ENCODE results near the gene TMEM221. TPM values are rescaled to one million over a fixed set of nuclear protein-coding genes. Genes with fewer than 3 reads are reported as not detected.
A peak's percentile ranks its signal among the peaks of the same experiment; 100 is the strongest.

Gene TMEM221
- polyA plus RNA-seq, 1 donor, result 1.5 TPM

DNA sequence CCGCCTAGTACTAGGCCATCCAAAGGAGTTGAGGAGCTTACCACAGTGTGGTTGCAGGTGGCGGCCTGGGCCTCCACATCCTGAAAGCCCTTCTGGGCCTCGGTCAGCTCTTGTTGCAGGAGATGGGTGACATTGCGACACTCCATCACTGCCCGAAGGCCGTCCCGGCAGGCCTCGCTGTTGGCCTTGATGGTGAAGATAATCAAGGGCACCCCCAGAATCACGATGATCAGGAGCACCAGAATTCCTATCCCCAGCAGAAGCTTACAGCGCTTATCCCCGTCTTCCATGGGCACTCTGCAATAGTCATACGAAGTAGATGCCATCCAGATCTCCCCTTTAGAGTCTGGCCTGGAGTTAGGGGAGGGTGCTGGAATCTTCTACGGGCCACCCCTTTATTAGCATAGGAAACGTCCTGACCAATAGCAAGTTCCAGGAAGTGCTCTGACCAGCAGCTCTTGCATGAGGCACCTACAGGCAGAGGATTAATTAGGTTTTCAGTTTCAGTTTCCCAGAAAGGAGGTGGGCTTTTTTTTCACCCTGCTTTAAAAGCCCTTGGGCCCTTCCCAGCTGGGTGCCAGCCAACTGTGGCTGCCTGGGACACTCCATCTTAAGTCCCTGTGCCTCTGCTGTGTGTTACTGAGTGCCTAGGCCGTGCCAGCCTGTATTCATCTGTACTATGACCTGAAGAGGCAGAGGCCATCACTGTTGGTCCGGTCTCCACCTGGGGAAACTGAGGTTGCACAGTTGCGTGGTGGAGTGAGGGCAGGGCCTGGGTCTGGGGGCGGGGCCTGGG lies 43.0 kb downstream of the TMEM221 start, which contains the start of gene BST2:
BST2 (minus strand) TSS at position 381 of the 796 bp plus-strand sequence; CDS start at position 326, 55 bp downstream.
- DNase-seq, result no peak

DNA sequence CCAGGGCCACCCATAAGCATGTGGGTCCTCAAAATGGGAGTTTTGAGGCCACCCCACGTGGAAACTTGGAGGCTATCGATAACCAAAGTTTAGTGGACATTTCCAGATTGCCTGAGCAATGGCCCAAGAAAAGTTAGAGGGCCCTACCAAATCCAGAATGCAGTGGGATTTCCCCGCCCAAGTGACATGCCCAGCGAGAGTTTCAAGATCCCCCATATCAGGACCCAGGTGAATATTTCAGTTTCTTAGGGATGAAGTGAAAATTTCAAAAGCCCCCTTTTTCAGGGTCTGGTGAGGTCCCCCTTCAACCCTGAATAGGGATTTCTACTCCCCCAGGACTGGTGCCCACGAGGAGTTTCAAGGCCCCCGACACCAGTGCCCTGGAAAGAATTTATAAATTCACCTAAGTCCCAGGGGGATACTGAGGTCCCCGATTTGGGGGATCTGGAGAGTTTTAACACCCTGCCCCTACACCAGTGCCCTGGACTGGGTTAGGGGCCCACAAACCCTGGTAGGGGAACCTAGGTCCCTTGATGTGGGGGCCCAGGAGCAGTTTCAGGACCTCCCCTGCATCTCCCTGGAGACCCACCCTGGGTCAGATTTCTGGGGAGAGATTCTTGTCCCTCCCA lies 43.7 kb downstream of the TMEM221 start:
- DNase-seq, result no peak

DNA sequence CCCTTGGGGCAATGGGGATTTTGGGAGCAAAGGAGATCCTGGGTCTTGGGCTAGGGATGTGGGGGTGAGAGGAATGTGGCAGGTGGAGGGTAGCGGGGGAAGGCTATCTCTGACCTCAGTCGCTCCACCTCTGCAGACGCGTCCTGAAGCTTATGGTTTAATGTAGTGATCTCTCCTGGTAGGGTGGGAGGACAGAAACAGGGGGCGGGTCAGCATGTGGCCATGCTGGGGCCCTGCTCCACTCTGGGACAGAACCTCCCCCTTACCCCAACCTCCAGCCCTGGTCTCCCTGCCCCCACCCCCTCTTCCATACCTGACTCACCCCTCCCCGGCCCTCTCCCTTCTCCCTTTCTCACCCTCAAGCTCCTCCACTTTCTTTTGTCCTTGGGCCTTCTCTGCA lies 44.5 kb downstream of the TMEM221 start:
- no peak for DNase-seq

DNA sequence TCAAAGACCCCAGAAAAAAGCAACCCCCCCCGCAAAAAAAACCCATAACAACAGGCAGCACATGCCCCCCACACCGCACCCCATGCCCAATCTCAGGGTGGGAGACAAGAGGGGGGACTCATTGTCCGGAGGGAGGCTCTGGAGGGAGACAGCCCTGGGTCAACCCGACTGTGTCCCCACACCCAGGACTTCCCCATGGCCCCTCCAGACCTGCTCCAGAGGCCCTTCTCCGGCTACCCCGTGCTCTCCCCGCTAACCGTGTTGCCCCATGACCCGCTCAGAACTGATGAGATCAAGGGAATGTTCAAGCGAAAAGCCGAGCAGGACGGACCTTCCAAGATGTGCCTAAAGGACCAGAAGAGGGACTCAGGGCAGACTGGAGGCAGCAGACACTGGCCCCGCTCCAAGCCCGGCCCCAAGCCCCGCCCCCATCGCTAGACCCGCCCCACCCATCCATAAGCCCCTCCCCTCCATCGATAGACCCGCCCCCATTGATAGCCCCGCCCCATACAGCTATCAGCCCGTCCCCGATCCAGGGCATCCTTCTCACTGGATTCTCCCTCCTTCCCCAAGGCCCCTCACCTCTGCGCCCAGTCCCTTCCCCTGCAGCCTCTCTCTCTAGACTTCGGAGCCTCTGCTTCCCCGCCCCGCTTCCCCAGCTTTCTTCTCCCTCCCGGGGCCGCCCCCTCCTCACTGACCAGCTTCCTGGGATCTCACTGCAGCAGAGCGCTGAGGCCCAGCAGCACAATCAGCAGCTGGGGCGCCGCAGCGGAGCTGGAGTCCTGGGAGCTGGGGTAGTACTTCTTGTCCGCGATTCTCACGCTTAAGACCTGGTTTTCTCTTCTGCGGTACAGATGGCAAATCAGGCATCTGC lies 45.2 kb downstream of the TMEM221 start:
- DNase-seq, result no peak

DNA sequence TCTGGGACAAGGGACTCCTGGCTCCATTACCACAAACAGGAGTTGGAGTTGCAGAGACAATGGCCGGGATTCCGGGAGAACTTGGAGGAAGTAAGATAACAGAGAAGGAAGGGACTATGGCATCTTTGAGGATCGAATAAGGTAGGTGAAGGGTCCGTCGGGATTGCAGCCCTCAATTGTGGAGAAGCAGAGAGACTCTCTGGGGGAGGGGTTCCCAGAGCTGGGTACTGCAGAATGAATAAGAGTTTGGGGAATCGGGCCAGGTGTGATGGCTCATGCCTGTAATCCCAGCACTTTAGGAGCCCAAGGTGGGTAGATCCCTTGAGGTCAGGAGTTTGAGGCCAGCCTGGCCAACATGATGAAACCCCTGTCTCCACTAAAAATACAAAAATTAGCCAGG lies 46.8 kb downstream of the TMEM221 start:
- DNase-seq, result no peak

DNA sequence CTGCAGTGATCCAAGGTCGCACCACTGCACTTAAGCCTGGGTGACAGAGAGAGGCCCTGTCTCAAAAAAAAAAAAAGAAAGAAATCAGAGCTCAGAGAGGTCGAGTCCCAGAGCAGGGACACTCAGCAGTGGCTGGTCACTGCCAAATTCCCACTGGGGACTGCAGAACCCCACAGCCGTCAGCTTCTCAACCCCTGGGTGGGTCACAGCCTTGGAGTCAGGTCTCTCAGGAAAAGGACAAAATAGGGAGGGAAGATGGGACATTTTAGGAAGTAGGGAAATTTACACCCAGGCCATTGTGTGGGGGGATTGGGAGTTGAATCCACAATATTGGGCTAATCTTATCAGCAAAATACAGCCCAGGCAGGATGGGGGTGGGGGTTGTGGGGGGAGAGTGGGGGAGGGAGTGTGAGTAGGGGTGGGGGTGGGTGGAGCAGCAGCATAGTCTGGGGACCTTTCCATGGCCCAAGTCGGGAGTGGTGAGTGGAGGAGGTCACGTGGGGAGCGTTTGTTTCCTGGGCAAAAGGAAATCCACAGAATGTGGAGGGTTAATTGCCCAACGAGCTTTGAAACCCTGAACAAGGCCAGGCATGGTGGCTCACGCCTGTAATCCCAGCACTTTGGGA lies 49.5 kb downstream of the TMEM221 start:
- no peak for DNase-seq

DNA sequence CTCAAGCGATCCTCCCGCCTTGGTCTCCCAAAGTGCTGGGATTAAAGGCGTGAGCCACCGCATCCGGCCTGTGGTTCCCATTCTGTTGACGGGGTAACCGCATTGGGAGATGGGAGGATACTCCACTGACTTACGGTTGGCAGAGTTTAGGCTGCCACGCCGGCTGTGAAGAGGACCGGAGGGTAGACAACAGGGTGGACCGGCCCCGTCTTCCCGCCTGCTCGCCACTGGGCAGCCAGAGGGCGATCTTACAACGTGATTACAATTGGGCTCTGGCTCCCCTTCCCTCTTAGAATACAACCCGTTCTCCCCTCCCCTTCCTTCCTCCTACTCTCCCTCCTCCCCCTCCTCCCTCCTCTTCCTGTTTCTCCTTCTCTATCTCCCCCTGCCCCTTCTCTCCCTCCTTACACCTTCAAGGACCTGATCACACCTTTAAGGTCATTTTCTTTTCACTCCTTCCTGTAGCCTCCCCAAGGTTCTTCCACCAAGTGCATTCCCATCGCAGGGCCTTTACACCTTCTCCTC lies 53.5 kb downstream of the TMEM221 start:
- no peak for DNase-seq

DNA sequence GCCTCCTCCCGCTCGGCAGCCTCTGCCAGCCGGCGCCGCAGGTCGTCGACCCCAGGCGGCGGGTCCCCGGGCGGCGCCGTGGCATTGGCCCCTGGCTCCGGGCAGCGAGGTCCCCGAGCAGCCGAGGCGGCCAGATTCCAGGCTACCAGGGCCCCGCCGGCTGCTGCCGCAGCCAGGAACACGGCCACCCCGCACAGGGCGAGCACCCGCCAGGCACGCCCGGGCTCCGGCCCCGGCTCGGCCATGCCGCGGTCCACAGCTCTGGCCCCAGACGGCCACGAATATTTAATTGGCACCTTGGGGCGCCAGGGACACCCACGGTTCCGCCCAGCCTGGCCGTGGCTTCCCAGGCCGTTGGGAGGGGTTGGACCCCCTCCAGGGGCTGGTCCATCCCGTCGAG lies 54.6 kb downstream of the TMEM221 start, which contains the start of gene CCDC194:
CCDC194 (minus strand) TSS at position 283 of the 400 bp plus-strand sequence; CDS start at position 245, 38 bp downstream.
- DNase-seq, result no peak

DNA sequence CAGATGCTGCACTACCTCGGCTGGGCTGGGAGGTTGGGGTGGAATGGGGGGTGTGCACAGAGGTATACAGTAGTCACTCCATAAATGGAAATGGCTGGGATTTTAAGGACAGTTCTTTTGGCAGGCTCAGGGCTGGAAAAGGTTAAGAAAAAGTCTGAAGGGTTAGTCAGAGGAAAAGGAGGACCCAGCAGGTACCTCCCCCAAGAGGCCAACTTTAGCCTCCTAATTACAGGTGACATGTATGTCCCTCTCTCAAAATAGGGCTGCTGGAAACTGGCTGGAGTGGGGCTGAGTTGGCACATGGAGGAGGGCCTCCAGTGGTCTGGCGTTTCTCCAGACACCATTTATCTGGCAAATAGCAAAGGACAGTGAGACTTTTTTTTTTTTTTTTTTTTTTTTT lies 55.5 kb downstream of the TMEM221 start:
- DNase-seq, result no peak

DNA sequence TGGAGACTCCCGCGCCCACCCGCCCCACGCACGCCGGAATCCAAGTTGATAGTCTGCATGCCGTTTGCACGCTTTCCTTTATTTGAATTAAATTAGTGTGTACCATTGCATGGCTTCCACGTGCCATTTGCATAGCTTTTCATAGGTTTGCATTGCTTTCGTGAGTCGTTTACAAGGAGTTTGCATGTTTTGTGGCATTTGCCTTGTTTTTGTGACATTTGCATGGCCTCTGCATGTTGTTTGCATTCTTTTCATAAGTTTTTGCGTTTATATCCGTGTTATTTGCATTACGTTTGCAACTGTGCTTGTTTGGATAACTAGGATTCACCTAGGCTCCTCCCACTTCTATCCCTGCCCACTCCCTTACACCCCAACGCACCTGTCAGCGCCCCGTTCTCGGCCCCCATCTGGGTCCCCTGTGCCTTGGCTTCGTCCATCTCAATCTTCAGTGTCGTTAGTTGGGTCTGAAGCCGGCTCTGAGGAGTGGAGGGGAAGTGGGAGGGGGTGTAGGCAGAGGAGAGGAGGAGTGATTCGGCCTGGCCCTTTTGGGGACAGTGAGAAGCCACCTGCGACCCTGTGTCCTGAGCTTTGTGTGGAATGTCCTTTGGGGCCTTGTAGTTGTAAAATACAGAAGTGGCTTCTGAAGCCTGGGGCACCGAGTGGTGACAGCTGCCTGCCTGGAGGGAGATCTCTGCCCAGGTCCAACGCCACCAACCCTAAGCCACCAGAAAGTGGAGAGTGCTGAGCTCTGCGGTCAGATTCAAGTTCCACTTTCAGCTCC lies 56.9 kb downstream of the TMEM221 start:
- no peak for DNase-seq

DNA sequence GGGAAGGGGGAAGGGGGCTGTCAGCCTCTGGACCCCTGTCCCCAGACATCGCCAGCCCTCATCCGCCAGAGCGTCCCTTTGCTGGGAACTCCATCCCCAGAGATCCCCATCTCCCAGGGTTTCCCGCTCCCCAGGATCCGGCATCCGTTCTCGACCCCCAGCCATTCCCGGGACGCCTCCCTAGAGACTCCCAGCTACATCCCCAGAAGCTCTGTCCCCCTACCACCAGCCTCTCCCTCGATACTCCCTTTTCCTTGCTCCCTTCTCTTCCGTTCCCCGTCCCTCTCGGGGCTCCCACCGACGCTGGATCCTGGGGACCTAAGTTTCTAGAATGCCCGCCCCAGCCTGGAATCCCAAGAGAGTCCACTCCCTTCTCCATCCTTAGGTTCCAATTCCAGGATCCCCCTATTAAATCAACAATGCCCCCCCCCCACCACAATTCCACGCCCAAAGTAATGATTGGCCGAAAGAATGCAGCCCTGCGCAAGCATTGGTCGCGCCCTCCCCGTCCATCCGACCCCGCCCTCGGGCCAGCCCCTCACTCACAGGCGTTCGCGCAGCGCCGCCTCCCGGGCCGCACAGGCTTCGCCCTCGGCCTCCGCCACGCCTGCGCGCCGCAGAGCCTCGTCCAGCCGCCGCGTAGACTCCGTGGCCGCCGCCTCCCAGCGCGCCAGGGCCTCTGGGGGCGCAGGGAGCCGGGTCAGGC lies 57.6 kb downstream of the TMEM221 start:
- DNase-seq, result peak; percentile 93

DNA sequence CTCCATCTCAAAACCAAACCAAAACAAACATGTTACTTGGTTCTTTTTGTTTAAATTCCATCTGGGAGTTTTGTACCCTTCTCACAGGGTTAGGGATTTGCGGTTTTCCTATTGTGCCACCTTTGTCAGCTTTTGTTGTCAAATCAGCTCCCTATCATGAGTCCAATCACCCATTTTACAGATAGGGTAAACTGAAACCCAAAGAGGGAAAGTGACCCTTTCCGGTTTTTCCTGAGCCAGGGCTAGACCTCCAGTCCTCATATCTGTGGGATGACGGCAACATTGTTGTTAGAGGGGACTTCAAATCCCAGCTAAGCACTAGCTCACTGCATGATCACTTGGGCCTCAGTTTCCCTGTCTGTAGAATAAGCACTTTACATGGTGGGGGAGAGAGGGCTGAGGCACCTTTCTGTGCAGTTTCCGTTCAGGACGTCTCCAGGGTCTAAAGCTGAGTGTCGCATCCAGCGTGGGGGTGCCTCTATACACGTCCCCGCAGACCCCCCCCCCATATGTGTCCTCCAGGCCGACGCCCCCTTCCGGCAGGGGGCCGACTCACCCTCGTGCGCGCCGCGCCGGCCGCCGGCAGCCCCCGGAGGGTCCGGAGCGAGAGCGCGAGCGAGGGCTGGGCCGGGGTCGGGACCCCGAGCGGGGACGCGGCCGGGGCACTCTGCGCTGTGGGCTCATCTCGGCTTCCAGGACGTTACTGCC lies 58.4 kb downstream of the TMEM221 start:
- DNase-seq, result no peak

DNA sequence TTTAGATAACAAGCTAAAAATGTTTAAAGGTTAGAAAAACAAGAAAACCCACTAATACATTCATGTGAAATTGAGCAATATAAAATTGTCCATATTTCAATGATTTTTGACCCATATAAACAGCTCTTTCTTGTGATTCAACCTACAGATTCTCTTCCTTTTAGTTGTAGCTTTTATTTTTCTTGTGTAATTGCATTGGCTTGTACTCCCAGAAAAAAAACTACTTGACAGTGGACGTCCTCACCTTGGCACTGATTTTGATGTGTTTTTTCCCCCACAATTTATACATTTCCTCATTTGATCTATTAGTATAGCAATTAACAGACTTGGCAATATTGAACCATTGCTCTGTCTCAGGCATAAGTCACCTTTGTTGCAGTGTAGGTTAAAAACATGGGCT lies 59.2 kb downstream of the TMEM221 start:
- DNase-seq, result no peak

DNA sequence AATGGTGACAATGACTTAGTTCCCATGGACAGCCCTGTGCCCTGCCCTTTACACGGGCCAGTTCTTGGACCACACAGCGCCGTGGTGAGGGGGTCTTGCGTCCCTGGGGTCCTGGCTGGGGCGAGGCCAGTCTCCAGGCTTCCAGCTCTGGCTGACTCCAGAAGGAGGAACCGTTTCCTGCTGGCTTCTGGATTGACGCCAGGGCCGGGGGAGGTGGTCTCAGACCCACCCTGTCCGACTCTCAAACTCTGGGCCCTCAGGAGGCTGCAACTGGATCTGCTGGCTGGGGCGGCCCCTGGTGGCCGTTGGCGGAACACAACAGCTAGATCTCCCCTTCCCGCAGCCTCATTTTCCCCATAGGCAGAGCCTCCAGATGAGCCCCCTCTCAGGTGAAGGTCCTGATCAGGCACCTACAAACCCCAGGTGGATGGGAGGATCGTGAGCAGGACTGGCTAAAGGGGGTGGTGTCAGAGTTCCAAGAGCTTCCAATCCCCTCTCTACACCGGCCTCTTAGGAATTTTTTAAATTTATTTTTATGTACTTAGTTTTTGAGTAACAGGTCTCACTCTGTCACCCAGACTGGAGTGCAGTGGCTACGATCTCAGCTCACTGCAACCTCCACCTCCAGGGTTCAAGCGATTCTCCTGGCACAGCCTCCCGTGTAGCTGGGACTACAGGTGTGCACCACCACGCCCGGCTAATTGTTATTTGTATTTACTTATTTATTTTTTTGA lies 62.4 kb downstream of the TMEM221 start:
- peak; percentile 59 for DNase-seq

Other genes starting within 250 kb of the TMEM221 start
- 35.1 TPM for gene USE1, start 233.3 kb downstream of the TMEM221 start, polyA plus RNA-seq (ENCODE audit: insufficient read length)
- gene OCEL1, start 222.4 kb downstream of the TMEM221 start, polyA plus RNA-seq (ENCODE audit: insufficient read length), result 8.2 TPM
- gene NR2F6, start 202.7 kb downstream of the TMEM221 start, polyA plus RNA-seq (ENCODE audit: insufficient read length), result 36.0 TPM
- gene USHBP1, start 183.9 kb downstream of the TMEM221 start, polyA plus RNA-seq (ENCODE audit: insufficient read length), result 8.8 TPM
- gene BABAM1, start 181.2 kb downstream of the TMEM221 start, polyA plus RNA-seq (ENCODE audit: insufficient read length), result 105 TPM
- 1.6 TPM for gene ANKLE1, start 166.8 kb downstream of the TMEM221 start, polyA plus RNA-seq (ENCODE audit: insufficient read length)
- gene ABHD8, start 145.2 kb downstream of the TMEM221 start, polyA plus RNA-seq (ENCODE audit: insufficient read length), result 8.5 TPM
- 37.1 TPM for gene MRPL34, start 142.8 kb downstream of the TMEM221 start, polyA plus RNA-seq (ENCODE audit: insufficient read length)
- 37.7 TPM for gene DDA1, start 139.1 kb downstream of the TMEM221 start, polyA plus RNA-seq (ENCODE audit: insufficient read length)
- 8.4 TPM for gene ANO8, start 113.8 kb downstream of the TMEM221 start, polyA plus RNA-seq (ENCODE audit: insufficient read length)
- 14.2 TPM for gene GTPBP3, start 111.1 kb downstream of the TMEM221 start, polyA plus RNA-seq (ENCODE audit: insufficient read length)
- gene PLVAP, start 71.3 kb downstream of the TMEM221 start, polyA plus RNA-seq (ENCODE audit: insufficient read length), result 68.7 TPM
- gene CCDC194, start 54.5 kb downstream of the TMEM221 start, polyA plus RNA-seq (ENCODE audit: insufficient read length), result not detected
- 11.4 TPM for gene BST2, start 43.0 kb downstream of the TMEM221 start, polyA plus RNA-seq (ENCODE audit: insufficient read length)
- gene MVB12A, start 28.6 kb downstream of the TMEM221 start, polyA plus RNA-seq (ENCODE audit: insufficient read length), result 34.9 TPM
- not detected for gene NXNL1, start 12.3 kb upstream of the TMEM221 start, polyA plus RNA-seq (ENCODE audit: insufficient read length)
- gene SLC27A1, start 21.9 kb upstream of the TMEM221 start, polyA plus RNA-seq (ENCODE audit: insufficient read length), result 23.4 TPM
- 62.4 TPM for gene PGLS, start 63.0 kb upstream of the TMEM221 start, polyA plus RNA-seq (ENCODE audit: insufficient read length)
- gene COLGALT1, start 107.0 kb upstream of the TMEM221 start, polyA plus RNA-seq (ENCODE audit: insufficient read length), result 82.0 TPM
- 0.10 TPM for gene UNC13A, start 239.7 kb upstream of the TMEM221 start, polyA plus RNA-seq (ENCODE audit: insufficient read length)

All from hindlimb muscle (tissue), 1 donor.